Measurements from ENCODE around the gene BEX3.

GRCh38 chrX:103418811-103419340 is 42.5 kb downstream of the BEX3 start:
- TF ChIP-seq CTCF (IDR thresholded peaks at IDR 0.05) (no peak), POLR2A (IDR thresholded peaks at IDR 0.05) (no peak)
